NCI-H345 (cell line): ENCODE data around the gene FABP3.
"Not testable (repeated sequence)": the region's sequence is repeated elsewhere in the genome, so short reads cannot be mapped to it uniquely, and the experiment has no call there.

Experiments used
- DNase-seq: peaks from one replicate; lab custom pipeline; 2025; lab: John Stamatoyannopoulos, UW

FABP3 gene

DNA sequence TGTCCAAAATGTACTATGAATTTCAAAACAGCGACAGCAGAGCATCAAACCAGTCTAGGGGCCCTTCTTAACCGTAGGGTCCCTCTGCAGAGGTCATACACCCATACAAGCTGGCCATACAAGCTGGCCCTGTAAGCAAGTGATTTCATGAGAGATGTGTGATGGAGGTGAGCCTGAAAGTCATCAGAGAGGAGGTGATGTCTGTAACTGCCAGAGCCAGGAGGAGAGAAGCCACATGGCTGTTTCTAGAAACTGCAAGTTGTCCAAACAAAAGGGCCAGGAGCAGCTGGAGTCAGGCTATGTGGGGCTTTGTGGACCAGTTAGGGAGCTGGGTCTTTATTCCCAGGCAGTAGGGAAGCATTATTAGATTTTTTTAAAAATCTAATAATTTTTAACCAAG lies 25.4 kb upstream of the FABP3 start:
- no peak for DNase-seq

DNA sequence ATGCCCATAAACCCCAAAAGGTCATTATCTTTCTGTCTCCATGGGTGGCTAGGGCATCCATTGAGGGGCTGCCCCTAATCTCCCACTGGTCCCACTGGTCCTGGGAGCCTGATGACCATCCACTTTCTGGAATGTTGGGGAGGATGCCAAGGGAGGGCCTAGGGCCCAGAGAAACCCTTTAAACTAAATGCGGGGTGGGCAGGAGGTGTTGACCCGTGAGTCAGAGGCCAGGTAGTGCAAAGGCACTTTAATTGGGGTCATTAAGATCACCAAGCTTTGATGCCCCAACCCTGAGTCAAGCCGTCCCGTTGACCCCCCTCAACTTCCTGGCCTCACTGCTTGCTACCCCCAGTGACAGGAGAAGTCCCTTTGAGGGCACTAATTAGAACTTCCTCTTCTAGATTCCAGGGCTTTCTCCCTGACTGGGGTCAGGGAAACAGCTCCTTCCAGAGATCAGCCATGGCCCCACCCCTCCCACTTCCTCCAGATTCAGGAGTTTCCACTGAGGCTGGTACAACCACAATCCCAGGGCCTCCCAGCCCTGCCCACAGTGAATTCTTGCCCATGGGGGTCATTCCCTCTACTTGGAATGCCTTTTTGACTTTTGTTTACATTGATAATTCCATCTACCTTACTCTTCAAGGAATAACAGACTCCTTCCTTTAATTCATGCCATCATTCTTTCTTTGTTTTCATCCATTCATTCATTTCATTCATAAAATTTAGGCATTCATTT lies 24.7 kb upstream of the FABP3 start:
- DNase-seq = no peak

DNA sequence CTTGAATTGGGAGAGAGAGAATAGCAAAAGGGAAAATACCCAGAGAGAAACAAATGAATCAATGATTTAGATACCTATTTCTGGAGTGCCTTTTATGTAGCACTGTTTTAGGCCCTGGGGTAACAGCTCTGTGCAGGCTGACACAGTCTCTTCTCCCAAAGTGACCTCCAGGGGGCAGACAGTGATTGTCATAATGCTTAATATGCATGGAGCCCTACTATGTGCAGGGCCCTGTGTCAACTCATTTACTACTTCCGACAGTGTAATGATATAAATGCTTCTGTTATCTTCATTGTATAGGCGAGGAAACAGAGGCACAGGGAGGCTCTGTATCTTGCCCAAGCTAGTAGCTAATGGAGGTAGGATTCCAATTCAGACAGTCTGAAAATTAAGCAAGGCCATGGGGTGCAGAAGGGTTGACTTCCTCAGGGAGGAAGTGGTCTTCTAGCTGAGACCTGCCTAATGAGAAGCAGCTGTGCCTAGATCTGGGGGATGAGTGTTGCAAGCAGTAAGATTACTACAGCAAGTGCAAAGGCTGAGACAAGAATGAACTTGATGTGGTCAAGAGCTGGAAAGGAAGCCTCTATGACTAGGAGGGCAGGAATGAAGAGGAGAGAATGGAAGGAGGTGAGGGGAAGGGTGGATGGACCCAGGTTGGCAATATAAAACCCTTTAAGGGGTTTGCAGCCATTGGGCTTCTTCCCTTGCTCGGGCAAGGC lies 23.9 kb upstream of the FABP3 start:
- no peak for DNase-seq

DNA sequence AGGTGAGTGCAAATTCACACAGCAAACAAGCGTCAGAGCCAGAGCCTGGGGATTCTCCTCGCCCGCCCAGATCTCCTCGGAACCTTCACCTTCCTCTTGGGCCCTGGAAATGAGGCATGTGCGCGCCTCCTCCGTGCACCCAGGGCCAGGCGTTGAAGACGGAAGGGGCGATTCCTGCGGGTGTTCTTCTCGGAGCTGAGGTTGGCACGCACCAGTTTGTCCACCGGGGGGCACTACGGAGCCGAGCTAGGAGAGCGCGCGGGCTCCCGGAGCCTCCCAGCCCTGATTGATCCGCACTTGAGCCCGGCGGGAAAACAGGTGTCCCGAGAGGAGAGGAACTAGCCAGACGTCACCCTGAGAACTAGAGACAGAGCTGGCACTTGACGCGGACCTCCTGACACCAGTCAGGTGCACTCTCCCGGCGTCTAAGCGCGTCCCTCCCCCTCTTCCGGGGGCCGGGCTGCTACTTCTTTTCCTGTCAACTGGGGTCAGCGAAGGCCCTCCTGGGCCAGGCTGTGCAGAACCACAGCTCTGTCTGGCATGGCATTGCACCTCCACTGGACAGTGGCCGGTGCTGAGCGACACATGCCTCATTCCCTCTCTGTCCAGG lies 21.8 kb upstream of the FABP3 start:
- peak; percentile 94 for DNase-seq

DNA sequence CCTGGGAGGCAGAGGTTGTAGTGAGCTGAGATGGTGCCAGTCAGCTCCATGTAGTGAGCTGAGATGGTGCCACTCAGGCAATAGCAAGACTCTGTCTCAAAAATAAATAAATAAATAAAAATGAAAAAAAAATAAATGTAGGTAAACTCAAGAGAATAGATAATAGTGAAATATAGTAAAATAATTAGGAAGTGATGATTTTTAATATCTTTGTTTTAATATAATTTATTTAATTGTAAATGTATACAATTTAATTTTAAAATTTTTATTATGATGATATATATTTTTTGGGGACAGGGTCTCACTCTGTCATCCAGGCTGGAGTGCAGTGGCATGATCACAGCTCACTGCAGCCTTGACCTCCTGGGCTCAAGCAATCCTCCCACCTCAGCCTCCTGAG lies 20.6 kb upstream of the FABP3 start:
- DNase-seq = no peak

DNA sequence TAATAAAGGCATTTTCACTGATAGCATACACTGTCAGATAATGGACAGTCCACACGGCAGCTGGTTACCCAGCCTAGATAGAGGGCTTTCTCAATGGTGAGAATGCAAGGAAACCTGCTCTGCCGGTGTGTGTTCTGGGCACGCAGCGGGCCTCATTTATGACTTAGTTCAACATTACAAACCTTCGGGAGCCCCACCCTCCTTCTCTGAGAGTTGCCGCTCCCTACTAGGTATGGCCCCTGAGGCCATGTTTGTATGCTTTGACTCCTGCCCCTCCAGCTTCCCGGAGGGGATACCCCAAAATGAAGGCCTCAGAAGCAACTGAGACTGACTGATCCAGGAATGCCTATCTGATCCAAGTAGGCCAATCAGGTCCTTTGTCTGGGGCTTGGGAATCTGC lies 17.2 kb upstream of the FABP3 start:
- DNase-seq = no peak

DNA sequence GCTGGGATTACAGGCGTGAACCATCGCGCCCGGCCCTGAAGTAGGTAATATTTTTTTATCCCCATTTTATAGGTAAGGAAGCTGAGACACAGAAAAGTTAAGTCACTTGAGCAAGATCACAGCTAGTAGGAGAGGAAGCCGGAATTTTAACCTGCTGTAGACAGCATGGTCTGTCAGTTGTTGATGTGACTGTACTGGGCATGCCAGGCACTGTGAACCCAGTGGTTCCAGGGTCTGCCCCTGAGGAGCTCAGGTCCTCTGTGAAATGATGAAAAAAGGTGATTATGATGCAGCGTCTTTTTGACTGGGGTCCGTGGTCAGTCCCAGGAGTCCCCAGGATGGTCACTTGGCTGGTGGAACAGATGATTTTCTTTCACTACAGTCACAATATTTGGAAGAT lies 16.7 kb upstream of the FABP3 start:
- no peak for DNase-seq

DNA sequence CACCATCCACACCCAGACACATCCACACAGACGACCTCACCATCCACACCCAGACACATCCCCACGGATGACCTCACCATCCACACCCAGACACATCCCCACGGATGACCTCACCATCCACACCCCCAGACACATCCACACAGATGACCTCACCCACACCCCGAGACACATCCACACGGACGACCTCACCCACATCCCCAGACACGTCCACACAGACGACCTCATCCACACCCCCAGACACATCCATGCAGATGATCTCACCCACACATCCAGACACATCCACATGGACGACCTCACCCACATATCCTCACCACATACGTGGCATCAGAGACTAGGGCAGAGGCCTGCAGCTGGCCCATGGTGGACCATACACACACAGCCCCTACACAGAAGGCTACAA lies 14.7 kb upstream of the FABP3 start:
- no peak for DNase-seq

DNA sequence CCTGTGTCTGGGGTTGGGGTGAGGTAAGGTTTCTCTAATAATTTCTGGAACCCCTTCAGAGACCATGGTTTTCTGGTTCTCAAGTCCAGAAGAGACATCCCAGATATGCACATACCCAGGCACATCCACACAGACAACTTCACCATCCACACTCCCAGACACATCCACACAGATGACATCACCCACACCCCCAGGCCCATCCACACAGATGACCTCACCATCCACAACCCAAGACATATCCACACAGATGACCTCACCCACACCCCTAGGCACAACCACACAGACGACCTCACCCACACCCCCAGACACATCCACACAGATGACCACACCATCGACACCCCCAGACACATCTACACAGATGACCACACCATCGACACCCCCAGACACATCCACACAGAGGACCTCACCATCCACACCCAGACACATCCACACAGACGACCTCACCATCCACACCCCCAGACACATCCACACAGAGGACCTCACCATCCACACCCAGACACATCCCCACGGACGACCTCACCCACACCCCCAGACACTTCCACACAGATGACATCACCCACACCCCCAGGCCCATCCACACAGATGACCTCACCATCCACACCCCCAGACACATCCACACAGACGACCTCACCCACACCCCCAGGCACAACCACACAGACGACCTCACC lies 13.8 kb upstream of the FABP3 start:
- DNase-seq = not testable (repeated sequence)

DNA sequence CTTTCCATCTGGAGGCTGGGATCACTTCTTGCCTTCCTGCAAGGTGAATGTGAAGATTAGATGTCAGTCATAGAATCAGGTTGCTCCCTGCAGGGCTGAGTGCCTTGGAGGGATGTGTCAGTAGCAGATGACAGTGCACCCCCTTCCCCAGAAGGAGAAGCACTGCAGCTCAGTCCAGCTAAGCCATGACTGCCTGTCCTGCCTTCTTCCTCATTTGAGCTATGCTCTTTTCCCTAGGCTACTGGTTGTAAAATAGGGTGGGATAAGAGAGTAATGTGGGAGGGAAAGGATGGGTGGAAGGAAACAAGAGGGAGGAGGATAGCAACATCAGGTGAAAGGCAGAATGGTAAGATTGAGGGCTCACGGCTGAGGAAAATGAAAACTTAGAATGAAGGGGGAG lies 11.1 kb upstream of the FABP3 start:
- no peak for DNase-seq

DNA sequence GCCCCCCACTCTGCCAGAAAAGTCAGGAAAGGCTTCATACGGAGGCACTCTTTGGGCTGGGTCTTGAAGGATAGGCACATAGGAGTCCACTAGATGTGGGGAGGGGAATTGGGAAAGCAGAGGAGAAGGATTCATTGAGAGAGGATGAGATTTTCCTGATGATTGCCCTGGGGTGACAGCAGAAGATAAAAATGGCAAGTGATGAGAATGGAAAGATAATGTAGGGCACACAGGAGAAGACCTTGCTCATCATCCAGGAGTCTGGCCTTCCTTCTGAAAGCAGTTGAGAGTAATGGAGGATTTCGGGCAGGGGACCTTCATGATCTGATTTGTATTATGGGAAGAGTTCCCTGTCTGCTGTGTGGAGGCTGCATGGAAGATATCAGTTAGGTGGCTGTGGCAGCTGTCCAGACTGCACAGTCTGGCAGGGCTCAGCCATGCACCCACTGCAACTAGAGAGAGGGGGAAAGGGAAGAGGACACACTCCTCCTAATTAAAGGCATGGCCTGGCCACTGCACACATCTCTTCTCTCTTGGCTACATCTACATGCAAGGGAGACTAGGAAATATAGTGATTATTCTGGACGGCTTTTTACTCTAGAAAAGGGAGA lies 9.6 kb upstream of the FABP3 start:
- DNase-seq = no peak

DNA sequence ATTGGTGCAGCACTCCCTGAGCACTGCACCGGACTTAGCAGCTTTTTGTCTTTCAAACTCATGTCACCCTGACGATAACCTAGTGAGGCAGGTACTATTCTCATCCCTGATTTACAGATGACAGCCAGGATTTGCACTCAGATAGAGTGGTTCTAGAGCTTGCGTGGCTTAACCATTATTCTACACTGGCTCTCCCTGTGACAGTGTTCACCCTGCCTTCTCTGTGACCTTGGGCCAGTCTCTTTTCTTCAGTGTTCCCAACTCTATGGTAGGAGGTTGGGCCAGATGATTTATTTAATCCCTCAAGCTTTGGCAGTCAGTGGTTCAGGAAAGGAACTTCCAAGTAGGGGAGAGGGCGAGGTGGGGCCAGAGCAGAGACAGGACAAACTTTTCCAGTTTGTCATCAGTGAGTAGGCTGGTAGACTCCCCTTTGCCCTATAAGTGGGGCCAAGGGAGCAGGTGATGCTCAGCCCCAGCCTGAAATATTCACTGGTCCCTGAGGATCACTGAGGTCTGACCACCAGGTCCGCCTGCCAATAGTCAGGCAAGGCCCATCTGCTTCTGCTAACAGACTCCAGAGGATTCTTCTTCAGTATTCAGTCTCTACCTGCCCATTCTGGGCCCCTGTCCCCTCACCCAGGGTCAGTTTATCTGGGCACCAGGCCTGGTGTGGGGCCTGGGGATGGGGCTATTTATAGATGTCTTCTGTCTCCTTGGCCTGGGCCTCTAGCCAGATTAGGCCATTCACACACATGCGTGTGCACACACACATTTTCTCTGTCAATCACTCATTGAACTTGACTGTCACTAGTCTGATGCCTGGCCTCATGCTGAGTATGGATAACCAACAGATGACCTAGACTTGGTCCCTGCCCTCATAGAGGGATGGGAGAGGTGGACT lies 8.8 kb upstream of the FABP3 start:
- DNase-seq = no peak

DNA sequence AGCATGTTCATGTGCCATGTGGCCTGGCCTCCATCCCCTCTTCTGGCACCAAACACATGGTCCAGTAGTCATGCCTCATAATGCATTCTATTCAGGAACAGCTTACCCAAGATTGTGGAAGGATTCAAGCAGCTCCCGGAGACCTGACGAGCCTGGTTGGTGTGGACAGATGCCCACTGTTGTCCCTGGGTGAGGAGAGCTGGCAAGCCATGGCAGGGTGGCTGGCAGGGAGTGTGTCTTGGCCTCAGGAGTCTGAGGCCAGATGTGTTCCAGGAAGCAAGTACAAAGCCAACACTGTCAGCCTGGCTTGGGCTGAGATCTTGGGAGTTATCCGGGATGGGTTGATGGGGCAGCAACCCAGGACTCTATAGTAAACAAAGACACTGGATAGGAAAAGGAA lies 7.3 kb upstream of the FABP3 start:
- no peak for DNase-seq

DNA sequence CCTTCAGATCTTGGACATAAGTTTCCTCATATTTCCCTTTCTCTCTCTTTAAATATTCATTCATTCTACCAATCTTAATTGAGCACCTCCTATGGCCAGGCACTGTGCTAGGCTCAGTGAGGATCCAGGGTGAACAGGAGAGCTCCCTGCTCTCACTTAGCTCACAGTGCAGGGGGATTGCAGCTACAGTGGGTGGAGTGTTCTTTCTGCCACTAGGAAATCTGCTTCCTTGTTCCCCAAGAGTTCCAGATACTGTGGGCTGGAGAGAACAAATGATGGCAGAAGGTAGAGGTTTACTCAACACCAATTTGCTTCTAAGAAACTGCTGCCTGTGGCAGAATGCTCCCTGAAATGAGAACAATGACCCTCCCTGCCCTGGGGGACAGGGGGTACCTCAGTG lies 5.1 kb upstream of the FABP3 start:
- DNase-seq = no peak

DNA sequence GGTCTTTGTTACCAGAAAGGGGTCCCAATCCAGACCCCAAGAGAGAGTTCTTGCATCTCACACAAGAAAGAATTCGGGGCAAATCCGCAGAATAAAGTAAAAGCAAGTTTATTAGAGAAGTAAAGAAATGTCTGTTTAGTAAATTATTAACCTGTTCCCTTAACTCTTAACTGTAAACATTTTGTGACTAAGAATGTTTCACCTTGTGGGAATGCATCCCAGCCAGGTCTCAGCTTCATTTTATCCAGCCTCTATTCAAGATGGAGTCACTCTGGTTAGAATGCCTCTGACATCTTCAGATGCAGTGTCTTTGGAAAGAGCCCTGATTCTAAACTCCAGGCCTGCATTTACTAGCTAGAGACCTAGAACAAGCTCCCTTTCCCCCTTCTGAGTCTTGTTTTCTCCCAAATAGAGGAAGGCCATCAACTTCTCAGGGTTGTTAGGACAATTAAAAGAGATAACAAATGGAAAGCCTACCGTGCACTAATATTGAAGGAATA lies 4.5 kb upstream of the FABP3 start:
- no peak for DNase-seq

DNA sequence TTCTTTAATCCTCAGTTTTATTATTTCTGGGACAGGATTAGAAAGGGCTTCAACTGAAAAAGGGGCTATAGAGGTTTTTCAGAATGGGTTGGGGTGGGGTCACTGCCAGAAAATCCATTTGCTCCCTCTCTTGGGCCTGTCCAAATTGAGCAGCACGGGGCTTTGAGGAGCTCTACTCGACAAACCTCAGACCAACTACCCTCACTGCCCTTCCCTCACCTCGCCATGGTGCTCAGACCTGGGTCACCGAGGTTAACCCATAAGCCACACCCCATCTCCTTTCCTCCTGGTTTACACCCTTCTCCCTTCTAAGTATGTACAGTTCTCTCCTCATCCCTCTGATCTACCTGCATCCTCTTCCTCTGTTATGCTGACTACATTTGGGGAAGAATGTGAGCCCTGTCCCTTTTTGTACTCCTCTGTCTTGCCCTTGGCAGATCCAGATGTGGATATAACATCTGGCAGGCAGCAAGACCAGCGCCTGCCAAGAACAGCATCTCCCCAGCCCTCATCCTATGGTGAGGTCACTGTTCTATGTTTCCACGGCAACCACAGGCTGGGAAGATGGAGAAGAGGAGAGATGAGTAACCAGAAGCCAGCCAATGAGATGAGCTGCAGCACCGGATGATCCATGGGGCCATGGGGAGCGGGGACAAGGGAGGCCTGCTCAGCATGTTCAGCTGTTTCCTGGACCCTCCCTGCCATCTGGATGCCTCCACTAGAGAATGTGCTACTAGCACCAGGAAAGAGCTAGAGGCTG lies 3.7 kb upstream of the FABP3 start:
- no peak for DNase-seq

DNA sequence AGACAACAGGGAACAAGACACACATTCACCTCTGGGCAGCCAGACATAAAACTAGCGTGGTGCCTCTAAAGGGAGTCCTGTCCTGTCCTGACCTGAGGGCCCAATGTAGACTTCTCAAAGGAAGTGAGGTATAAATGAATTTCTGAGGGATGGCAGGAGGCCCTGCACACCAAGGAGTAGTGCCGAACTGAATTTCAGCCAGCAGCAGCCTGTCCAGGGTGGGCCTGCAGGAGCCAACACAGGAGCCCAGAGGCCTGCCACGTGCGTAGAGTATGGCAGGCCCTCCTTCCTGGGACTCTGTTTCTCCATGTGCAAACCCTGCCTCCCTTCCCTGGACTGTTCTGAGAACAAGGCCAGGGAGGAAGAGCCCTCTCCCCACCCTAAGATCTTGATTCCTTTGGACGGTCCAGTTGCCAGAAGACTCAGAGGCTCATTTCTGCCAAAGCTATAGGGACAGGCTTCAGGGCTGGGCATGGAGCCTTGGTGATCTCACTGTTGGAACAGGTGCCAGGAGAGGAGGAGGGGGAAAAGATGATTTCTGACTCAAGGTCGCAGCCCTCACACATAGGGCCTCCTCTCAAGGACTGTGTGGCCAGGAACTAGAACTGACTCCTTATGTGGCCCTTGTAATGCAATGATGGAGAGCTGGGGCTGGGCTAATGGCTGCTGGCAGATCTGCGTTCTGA lies 1.8 kb upstream of the FABP3 start:
- DNase-seq = no peak

DNA sequence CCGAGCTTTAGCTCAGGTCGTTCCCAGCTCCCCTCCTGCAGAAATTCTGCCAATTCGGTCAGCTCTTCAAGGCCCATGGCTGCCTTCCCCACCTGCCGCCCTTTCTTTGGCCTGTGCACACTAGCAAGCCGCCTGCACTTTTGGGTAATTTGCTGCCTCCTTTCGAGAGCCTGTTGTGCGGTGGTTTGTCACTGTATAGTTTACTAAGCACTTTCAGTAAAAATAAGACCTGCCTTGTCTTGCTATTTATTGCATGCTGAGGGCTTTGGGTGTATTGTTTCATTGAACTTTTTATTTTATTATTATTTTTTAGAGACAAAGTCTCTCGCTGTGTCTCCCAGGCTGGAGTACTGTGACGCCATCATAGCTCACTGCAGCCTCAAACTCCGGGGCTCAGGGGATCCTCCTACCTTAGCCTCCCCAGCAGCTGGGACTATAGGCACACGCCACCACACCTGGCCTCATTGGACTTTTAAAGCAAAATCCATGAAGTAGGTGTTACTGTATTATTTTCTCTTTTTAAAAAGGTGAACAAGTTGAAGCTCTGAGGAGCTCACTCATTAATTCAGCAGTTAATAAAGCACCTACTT lies 1.1 kb upstream of the FABP3 start:
- DNase-seq = no peak

DNA sequence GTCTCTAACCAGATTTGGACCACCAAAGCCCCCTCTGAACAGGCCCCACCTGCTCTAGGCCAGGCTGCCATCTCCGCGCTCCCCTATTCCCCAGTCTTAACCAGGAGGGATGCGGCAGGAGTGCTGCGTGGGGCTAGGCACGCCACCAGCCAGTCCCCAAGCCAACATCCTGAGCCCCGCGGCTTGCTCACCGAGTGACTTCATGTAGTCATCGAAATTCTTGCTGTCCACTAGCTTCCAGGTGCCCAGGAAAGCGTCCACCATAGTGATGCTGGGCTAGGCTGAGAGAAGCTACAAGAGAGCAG lies 173 bp downstream of the FABP3 start:
- DNase-seq = no peak

DNA sequence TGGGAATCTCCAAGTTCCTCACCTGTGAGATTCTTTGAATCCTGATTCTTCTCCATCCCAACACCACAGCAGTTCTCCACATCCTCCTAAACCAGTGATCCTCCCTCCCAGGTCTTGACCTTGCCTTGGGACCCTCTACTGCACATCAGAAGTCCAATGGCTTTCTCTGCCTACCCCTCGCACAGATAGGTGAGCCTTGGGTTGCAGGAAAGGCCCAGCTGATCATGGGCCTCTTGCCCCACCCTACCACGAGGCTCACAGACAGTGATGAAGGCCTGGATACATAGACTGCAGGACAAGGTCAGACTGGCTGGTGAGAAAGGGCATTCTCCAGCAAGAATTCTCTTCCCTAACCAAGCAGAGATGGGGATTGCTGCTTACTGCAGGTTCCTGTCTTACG lies 825 bp downstream of the FABP3 start:
- DNase-seq = no peak
